HG02798 (cell line): ENCODE measurements around the gene SRSF6.
"Not testable (repeated sequence)": the region's sequence is repeated elsewhere in the genome, so short reads cannot be mapped to it uniquely, and the experiment has no call there.

Experiments used
- ATAC-seq: cut with Tn5 transposase; IDR thresholded peaks from one replicate; pipeline ENCODE4 v1.9.1; 2021; ENCODE audit warnings: mild to moderate bottlenecking; ENCODE audit not compliant: unreplicated experiment, poor library complexity

SRSF6 gene

DNA sequence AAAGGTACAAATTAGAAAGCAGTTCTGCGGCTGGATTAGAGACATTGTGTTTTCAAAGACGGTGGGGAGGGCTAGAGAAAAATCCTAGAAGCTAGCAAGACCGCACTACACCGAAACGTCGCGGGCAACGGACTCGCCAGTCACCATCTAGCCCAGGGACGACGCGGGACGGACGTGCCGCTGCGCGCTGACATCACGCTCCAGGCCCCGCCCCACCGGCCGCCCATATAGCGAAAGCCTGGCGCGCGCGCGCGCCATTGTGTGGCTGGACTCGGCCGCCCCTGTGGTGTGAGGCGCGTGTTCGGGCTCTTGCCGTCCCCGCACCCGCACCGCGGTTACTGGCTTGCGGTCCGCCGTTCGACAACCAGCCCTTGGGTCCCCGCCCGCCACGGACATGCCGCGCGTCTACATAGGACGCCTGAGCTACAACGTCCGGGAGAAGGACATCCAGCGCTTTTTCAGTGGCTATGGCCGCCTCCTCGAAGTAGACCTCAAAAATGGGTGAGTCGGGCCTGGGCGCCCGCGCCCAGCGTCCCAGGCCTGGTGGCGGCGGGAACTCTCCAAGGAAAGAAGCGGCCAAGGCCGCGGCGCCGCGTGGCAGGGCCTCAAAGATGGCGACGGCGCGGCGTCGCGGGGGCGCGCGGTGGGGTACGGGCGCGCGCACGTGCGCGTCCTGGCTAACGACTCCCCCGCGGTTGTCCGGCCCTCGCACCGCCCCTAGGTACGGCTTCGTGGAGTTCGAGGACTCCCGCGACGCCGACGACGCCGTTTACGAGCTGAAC is at the start of gene SRSF6:
TSS of gene SRSF6 (plus strand) at position 257 of the 782 bp plus-strand sequence. CDS start at position 395, 138 bp downstream.
- ATAC-seq: peak; percentile 90

GRCh38 chr20:43408848-43409576 is 48.7 kb upstream of the SRSF6 start:
- no peak for ATAC-seq

DNA sequence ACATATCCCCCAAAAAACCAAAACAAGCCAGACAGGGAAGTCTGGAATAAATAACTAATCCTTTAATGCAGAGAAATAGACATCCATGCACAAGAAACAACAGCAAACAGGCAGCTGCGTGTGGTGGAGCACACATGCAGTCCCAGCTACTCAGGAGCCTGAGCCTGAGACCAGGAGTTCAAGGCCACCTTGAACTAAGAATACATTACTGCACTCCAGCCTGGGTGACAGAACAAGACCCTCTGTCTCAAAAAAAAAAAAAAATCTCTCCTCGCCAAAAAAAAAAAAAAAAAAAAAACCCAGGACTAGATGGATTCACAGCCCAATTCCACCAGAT is 48.2 kb upstream of the SRSF6 start:
- ATAC-seq: no peak

DNA sequence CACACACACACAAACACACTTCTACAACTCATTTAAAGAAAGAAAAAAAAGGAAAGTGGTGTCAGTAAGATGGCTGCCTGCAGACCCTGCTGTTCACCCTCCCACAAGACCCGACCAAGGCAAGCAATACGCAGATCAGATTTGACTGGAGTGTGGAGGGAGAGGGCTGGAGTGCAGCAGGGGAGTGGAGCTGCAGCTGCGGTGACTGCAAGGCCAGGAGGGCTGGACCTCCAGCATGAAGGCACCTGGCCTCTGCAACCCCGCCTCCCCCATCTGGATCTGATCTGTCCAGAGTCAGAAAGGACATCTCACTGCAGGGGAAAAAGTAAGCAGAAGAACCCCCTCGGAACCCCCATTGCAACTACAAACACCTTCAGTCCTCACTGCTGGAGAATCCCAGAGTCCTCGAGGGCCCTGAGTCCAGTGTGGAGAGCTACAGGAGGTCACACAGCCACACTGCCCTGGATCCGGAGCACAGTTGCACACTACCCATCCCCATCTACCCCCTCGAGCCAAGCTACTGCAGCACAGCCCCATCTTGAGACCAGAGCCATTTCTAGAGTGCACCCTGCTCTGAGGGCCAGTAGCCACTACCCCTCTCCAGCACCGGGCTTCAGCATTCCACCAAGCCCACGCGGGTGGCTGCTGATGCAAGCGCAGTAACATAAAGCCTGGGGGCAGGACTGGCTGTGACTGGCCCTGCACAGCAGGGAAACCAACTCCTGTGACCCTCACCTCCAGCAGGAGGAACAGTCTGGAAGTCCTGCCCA is 41.9 kb upstream of the SRSF6 start:
- ATAC-seq: no peak

GRCh38 chr20:43416591-43417228 is 41.0 kb upstream of the SRSF6 start:
- no peak for ATAC-seq

GRCh38 chr20:43420192-43420591 is 37.5 kb upstream of the SRSF6 start:
- no peak for ATAC-seq

- not testable (repeated sequence) for ATAC-seq
Observed at GRCh38 chr20:43420913-43421312, 36.8 kb upstream of the SRSF6 start.

DNA sequence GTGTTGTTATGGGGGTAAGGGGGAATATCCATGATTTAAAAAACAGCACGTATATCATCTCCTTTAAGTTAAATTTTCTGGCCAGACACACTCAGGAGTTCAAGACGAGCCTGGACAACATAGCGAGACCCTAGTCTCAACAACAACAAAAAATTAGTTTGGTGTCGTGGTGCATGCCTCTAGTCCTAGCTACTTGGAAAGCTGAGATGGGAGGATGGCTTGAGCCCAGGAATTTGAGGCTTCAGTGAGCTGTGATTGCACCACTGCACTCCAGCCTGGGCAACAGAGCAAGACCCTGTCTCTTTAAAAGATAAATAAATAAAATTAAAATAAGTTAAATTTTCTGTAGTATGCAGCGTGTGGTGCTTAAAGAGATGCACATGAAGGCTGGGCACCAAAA is 31.5 kb upstream of the SRSF6 start:
- no peak for ATAC-seq

DNA sequence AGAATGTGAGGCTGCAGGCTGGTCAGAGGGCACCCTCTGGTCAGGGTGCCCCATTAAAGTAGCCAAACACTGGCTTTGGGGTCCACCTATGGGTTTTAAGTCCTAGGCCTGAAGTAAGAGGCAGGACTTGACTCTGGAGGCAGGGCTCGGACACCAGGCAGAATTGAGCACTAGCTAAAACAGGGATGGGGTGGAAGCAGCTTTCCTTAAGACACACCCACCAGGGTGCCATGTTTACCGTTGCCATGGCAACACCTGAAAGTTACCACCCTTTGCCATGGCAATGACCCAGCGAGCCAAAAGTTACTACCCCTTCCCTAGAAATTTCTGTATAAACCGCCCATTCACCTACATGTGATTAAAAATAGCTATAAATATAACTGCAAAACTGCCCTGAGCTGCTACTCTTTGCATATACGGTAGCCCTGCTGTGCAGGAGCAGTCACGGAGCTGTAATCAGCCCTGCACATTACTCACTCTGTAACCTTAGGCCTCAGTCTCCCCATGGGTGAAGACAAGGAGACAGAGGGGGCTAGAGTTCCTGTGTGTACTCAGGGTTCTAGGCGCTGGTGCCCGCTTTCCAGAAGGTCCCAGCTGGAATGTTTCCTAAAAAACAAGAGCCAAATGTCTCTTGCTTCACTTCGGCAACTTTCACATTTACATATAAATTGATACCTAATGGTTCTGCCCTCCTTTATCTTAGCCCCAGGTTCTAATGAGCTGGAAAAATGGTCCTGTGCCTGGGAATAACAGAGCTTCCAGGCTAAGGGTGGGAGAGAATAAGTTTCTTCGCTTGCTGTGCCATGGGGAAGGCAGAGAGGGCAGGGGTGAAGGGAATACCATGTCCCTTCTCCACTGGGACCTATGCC is 27.2 kb upstream of the SRSF6 start:
- ATAC-seq: no peak

DNA sequence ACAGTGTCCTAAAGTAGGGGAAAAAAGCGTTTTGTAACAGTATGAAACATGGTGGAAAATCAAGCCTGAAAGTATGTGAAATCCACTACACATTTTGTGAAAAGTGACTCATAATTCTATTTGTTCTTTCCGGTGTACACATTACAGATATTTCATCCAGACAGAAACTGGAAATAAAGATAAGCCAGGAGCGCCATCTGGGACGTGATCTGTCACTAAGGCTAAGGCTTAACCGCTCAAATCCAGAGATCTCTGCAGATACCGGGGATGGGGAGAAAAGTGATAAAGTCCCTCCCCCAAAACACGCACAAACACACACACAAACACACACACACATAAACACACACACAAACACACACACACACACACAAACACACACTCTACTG is 26.6 kb upstream of the SRSF6 start:
- no peak for ATAC-seq

DNA sequence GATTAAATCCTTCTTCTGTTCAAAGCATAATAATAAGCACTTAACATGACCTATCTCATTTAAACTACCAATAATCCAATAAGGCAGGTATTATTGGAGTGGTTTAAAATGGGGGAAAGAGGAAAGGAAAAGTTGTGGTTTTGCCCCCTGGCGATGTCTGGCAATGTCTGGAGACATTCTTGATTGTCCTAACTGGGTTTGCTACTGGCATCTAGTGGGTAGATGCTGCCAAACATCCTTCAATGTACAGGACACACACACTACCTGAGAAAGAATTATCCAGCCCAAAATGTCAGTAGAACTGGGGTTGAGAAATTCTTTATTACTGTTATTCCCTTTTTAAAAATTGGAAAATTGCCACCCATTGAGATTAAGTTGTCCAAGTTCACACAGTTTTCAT is 25.2 kb upstream of the SRSF6 start:
- no peak for ATAC-seq

DNA sequence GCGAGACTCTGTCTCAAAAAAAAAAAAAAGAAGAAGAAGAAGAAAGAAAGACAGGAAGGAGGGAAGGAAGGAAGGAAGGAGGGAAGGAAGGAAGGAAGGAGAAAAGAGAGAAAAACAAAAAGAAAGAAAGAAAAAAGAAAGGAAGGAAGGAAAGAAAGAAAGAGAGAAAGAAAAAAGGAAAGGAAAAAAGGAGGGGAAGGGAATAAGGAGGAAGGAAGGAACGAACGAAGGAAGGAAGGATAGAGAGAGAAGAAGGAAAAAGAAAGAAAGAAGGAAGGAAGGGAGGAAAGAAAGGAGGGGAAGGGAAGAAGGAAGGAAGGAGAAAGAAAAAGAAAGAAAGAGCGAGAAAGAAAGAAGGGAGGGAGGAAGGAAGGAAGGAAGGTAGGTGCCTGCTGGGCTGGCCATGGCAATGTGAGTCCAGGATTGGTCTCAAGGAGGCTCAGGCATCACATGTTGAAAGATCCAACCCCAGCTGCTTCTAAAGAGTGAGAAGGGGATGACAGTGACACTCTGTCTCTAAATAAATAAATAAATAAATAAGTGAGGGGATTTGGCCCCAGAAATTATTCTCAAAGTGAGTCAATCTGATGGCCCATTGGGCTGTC is 24.3 kb upstream of the SRSF6 start:
- no peak for ATAC-seq

- no peak for ATAC-seq
Observed at GRCh38 chr20:43434565-43434964, 23.1 kb upstream of the SRSF6 start.

DNA sequence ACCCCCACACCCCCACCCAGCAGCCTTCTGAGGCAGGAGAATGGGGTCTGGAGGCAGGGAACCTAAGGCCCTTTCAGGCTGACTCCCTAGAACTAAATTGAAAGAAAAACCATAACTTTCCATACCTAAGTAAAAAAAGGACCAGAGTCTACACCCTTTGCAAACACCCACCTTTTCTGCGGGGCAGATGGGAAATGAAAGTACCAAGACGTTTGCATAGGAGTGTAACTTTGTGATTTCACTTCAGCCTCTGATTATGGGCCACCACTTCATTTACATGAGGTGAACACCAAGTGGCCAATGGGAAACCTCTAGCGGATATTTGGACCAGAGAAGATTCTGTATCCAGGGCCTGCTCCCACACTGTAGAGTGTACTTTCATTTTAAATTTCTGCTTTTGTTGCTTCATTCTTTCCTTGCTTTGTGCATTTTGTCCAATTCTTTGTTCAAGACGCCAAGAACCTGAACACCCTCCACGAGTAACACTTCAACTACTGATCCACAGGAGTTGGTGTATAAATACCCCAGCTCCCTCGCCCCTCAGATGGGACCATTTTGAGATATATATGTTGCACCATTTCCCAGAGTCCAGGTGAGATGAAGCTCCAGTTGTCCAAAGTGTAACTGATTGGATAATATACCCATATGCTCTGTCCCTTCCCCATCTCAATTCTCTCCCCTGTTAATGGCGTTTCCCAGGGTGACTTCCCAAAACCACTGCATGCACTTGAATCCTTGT is 18.9 kb upstream of the SRSF6 start:
- ATAC-seq: peak; percentile 85

DNA sequence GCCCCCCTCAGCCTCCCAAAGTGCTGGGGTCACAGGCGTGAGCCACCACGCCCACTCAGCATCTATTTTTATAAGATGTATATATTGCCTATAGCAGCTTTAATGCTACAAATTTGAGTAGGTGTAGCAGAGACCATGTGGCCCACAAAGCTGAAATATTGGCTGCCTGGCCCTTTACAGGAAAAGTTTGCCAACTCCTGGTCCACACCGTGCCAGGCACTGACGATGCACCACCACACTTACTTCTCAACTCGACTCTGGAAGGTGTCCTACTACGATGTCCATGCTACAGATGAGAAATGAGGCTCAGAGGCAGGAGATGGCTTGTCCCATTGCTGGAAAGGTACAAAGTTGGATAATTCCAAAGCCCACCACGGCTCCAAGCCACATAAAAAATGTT is 17.2 kb upstream of the SRSF6 start:
- no peak for ATAC-seq

DNA sequence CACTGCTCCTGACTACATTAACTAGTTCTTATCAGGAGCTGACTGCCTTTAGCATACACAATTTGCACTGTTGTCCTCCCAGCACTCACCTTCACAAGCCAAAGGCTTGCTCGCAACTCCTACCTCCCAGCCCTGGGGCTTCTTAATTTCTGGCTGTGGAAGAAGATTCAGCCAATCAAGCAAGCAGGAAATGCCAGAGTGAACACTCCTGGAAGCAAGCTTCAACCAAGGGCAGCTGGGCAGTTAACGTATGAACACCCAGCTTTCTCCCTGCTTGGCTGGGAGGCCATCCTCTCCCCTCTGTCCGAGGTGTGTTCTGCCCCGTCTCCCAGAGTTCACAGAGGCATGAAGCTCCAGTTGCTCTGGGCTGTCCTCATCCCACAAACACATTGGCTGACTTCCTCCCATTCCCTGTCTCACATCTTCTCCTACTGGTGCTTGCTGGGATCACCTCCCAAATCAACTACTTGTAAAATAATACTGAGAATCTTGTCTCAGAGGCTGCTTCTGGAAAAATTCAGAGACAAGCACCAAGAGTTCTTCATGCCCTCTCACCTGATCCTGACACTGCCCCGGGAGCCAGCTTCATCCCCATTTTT is 15.3 kb upstream of the SRSF6 start:
- no peak for ATAC-seq

DNA sequence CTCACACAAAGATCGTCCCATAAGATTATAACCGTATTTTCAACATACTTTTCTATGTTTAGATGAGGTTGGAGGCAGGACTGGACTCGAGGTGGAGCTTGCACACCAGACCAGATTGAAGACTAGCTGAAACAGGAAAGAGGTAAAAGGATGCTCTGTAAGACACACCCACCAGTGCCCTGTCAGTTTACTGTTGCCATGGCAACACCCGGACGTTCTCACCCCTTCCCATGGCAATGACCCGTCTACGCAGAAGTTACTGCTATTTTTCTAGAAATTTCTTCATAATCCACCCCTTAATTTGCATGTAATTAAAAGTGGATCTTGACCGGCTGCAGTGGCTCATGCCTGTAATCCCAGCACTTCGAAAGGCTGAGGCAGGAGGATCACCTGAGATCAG is 13.6 kb upstream of the SRSF6 start:
- no peak for ATAC-seq

DNA sequence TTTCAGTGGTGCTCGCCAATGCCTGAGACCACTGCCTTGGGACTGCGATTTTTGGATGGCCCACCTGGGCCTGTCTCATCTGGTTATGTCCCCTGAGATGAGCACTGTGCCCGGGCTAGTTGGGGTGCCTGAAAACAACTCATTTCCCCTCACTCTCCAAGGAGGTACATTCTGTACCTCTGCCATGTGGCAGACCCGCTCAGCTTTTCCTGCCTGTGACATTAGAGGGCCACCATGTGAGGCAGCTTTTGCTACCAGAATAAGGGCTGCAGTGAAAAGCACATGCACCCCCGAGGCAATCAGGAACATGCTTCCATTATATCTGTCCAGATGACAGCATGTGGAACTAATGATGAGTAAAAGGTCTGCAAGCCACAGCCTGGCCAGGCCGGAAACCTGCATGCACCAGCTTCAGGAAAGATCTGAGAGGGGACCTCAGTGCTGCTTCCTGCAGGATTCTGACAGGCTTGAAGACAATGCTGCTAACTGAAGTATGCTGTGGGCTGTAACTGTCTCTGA is 11.3 kb upstream of the SRSF6 start:
- no peak for ATAC-seq
